PFSK-1 (cell line): ENCODE results near the gene TJAP1.

ENCODE experiments used
- FOXP2 ChIP-seq: optimal IDR thresholded peaks from 2 replicates; pipeline ENCODE3; 2011; ENCODE audit warnings: borderline replicate concordance, control low read depth, inconsistent platforms; ENCODE audit not compliant: insufficient read depth; ENCODE audit errors: extremely low read length, extremely low read depth
- POLR2AphosphoS5 ChIP-seq: IDR thresholded peaks from 2 replicates; pipeline ENCODE4 v1.6.1; 2012; ENCODE audit warnings: low read depth, mild to moderate bottlenecking, control low read depth, low read length, moderate library complexity
- SIN3A ChIP-seq: IDR thresholded peaks from 2 replicates; pipeline ENCODE4 v1.6.1; 2012; ENCODE audit warnings: mild to moderate bottlenecking, low read length, moderate library complexity, borderline replicate concordance; ENCODE audit not compliant: insufficient read depth
- TAF1 ChIP-seq: IDR thresholded peaks from 2 replicates; pipeline ENCODE4 v1.6.1; 2012; ENCODE audit warnings: low read length, control low read depth, borderline replicate concordance; ENCODE audit not compliant: insufficient read depth
- TF ChIP-seq, protein P1 (sequence below), 2 experiments: IDR thresholded peaks; 2 replicates each; pipeline versions ENCODE4 v1.6.1 to v1.8.0; 2011 to 2012; ENCODE audit warnings: low read depth in 2 of 2, low read length in 2 of 2, control low read depth in 1 of 2, inconsistent platforms in 1 of 2, mild to moderate bottlenecking in 1 of 2, moderate library complexity in 1 of 2; ENCODE audit not compliant: insufficient read depth in 1 of 2

TJAP1 gene

DNA sequence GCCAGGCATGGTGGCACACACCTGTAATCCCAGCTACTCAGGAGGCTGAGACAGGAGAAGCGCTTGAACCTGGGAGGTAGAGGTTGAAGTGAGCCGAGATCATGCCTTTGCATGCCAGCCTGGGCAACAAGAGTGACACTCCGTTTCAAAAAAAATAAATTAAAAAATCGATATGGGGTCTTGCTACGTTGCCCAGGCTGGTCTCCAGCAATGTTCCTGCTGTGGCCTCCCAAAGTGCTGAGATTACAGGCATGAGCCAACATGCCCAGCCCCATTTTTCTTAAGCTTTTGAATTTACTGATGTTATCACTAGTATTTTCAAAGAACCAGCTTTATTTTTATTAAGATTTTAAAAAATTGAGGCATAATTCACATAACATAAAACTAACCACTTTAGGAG is 63.1 kb downstream of the TJAP1 start:
- TF ChIP-seq SIN3A (no peak), TAF1 (no peak), FOXP2 (no peak), POLR2AphosphoS5 (no peak)
- TF ChIP-seq, protein P1, sequence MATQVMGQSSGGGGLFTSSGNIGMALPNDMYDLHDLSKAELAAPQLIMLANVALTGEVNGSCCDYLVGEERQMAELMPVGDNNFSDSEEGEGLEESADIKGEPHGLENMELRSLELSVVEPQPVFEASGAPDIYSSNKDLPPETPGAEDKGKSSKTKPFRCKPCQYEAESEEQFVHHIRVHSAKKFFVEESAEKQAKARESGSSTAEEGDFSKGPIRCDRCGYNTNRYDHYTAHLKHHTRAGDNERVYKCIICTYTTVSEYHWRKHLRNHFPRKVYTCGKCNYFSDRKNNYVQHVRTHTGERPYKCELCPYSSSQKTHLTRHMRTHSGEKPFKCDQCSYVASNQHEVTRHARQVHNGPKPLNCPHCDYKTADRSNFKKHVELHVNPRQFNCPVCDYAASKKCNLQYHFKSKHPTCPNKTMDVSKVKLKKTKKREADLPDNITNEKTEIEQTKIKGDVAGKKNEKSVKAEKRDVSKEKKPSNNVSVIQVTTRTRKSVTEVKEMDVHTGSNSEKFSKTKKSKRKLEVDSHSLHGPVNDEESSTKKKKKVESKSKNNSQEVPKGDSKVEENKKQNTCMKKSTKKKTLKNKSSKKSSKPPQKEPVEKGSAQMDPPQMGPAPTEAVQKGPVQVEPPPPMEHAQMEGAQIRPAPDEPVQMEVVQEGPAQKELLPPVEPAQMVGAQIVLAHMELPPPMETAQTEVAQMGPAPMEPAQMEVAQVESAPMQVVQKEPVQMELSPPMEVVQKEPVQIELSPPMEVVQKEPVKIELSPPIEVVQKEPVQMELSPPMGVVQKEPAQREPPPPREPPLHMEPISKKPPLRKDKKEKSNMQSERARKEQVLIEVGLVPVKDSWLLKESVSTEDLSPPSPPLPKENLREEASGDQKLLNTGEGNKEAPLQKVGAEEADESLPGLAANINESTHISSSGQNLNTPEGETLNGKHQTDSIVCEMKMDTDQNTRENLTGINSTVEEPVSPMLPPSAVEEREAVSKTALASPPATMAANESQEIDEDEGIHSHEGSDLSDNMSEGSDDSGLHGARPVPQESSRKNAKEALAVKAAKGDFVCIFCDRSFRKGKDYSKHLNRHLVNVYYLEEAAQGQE (IDR thresholded peaks at IDR 0.05; ENCODE audit: insufficient read depth in 1 of 2, low read depth in 2 of 2, low read length in 2 of 2) = no peak

DNA sequence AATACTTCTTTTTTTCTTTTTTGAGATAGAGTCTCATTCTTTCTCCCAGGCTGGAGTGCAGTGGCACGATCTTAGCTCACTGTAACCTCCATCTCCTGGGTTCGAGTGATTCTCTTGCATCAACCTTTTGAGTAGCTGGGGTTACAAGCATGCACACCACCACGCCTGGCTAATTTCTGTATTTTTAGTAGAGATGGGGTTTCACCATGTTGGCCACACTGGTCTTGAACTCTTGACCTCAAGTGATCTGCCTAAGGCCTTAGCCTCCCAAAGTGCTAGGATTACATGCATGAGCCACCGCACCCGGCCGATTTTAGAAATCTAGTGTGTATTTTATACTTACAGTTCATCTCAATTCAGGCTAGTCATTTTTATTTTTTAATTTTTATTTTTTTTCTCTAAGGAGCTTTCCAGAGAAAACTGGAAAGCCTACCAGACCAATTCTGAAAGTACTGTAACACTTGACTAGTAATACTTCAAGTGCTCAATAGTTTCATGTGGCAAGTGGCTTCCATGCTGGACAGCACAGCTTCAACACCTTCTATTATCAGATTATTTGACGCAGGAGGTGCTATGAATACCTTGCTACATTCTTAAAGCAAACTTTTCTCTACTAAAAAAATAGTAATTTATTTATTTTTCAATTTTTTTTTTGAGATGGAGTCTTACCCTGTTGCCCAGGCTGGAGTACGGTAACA is 64.6 kb downstream of the TJAP1 start:
- no peak for TF ChIP-seq POLR2AphosphoS5
- no peak for TF ChIP-seq FOXP2
- TF ChIP-seq SIN3A = no peak
- no peak for TF ChIP-seq TAF1
- TF ChIP-seq, protein P1 (IDR thresholded peaks at IDR 0.05; ENCODE audit: insufficient read depth in 1 of 2, low read depth in 2 of 2, low read length in 2 of 2) = no peak

DNA sequence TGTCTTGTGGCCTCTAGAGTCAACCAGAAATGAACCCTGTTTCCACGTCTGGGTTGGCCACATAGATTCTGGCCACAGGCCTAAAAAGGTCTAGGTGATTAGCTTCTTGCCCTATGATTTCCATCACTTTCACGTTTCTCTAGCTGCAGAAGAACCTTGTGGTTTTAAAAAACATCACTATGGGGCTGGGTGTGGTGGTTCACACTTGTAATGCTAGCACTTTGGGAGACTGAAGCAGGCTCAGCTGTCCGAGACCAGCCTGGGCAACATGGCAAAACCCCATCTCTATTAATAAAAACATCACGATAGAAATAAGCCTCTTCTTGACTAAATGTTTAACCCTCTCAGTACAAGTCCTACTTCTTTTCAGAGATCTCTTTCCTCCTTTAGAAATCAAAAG is 67.1 kb downstream of the TJAP1 start:
- TF ChIP-seq, protein P1 (IDR thresholded peaks at IDR 0.05; ENCODE audit: insufficient read depth in 1 of 2, low read depth in 2 of 2, low read length in 2 of 2) = no peak
- TF ChIP-seq POLR2AphosphoS5 = no peak
- no peak for TF ChIP-seq TAF1
- TF ChIP-seq FOXP2 = no peak
- no peak for TF ChIP-seq SIN3A

DNA sequence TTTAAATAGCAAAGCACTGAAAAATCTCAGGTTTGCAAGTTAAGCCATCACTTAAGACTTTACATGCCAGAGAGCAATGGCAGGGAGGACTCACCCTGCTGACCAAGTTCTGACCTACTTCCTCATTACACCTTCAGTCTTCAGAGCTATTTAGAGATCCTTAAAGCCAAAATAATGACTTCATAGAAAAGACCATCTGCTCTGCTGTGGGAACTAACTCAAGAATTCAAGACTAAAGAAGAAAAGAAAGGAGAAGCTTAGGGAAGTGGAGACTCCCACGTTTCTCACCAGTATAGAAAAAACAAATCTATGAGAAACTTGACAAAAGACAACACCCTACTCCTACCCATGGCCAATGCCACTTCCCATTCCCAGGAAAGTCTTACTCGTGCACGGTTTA is 69.9 kb downstream of the TJAP1 start:
- no peak for TF ChIP-seq TAF1
- no peak for TF ChIP-seq POLR2AphosphoS5
- TF ChIP-seq FOXP2 = no peak
